Keratinocyte (primary cell): ENCODE results near the gene EYA4. TPM values are rescaled to one million over a fixed set of nuclear protein-coding genes. Genes with fewer than 3 reads are reported as not detected.

ENCODE experiments used
- DNase-seq: peaks from one replicate; pipeline ENCODE4 v3.0.0-alpha.2; 2011; ENCODE audit warnings: low read depth, missing footprints, low spot score
- FAIRE-seq: peaks from 2 replicates; lab custom pipeline; 2011; peaks lifted over from hg19 to GRCh38; lab: Jason Lieb, UNC
- H2AFZ ChIP-seq: 2 replicates; pipeline ENCODE4 v1.6.0; 2012; ENCODE audit warnings: low read length, control low read depth, inconsistent platforms; ENCODE audit not compliant: control insufficient read depth
- H3K27ac ChIP-seq: 2 replicates; pipeline ENCODE4 v1.5.1; 2011; ENCODE audit warnings: low read length; ENCODE audit not compliant: control insufficient read depth, insufficient read depth
- H3K27me3 ChIP-seq: 3 replicates; pipeline ENCODE4 v1.6.0; 2011; ENCODE audit warnings: low read length; ENCODE audit not compliant: control insufficient read depth, insufficient read depth; ENCODE audit errors: extremely low read depth
- H3K36me3 ChIP-seq, 2 experiments: 2 replicates in 1 of 2; 3 replicates in 1 of 2; pipeline ENCODE4 v1.5.1; 2011; ENCODE audit warnings: low read length in 2 of 2, mild to moderate bottlenecking in 1 of 2; ENCODE audit not compliant: control insufficient read depth in 2 of 2, insufficient read depth in 2 of 2; ENCODE audit errors: extremely low read depth in 1 of 2
- H3K4me1 ChIP-seq: 3 replicates; pipeline ENCODE4 v1.5.1; 2011; ENCODE audit warnings: low read length; ENCODE audit not compliant: control insufficient read depth, insufficient read depth; ENCODE audit errors: extremely low read depth
- H3K4me2 ChIP-seq: 3 replicates; pipeline ENCODE4 v1.6.0; 2011; ENCODE audit warnings: low read depth, low read length; ENCODE audit not compliant: control insufficient read depth, insufficient read depth; ENCODE audit errors: extremely low read depth
- H3K4me3 ChIP-seq, 3 experiments: fragments of 200-600 bp in 1 of 3; sonication (generic) in 1 of 3; 2 replicates in 2 of 3; 3 replicates in 1 of 3; pipeline ENCODE4 v1.5.1; 2011 to 2016; ENCODE audit warnings: low read length in 3 of 3, mild to moderate bottlenecking in 3 of 3, control low read depth in 2 of 3, inconsistent platforms in 1 of 3, low read depth in 1 of 3, mixed read lengths in 1 of 3, mixed run types in 1 of 3, moderate library complexity in 1 of 3; ENCODE audit not compliant: control insufficient read depth in 2 of 3, insufficient read depth in 2 of 3; ENCODE audit errors: extremely low read depth in 1 of 3
- H3K79me2 ChIP-seq: 2 replicates; pipeline ENCODE4 v1.6.0; 2012; ENCODE audit warnings: low read length; ENCODE audit not compliant: control insufficient read depth, insufficient read depth
- H3K9ac ChIP-seq: 3 replicates; pipeline ENCODE4 v1.6.0; 2011; ENCODE audit warnings: low read length; ENCODE audit not compliant: control insufficient read depth, insufficient read depth; ENCODE audit errors: extremely low read depth
- H3K9me1 ChIP-seq: 3 replicates; pipeline ENCODE4 v1.6.0; 2011; ENCODE audit warnings: low read length; ENCODE audit not compliant: control insufficient read depth, insufficient read depth; ENCODE audit errors: extremely low read depth
- H3K9me3 ChIP-seq: 2 replicates; pipeline ENCODE4 v1.5.1; 2012; ENCODE audit warnings: low read depth, low read length; ENCODE audit not compliant: control insufficient read depth
- H4K20me1 ChIP-seq: 3 replicates; pipeline ENCODE4 v1.6.0; 2011; ENCODE audit warnings: low read length; ENCODE audit not compliant: control insufficient read depth, insufficient read depth; ENCODE audit errors: extremely low read depth
- CTCF ChIP-seq, 3 experiments: IDR thresholded peaks in 1 of 3; conservative IDR thresholded peaks in 1 of 3; optimal IDR thresholded peaks in 1 of 3; 2 replicates in 2 of 3; 3 replicates in 1 of 3; pipeline versions ENCODE3 to v1.5.1; 2011; ENCODE audit warnings: low read length in 3 of 3, mild to moderate bottlenecking in 3 of 3, moderate library complexity in 2 of 3, control low read depth in 1 of 3, inconsistent platforms in 1 of 3; ENCODE audit not compliant: insufficient read depth in 2 of 3; ENCODE audit errors: extremely low read depth in 1 of 3
- EZH2 ChIP-seq: IDR thresholded peaks from one replicate; pipeline ENCODE4 v1.6.1; 2012; ENCODE audit warnings: inconsistent platforms, mild to moderate bottlenecking, low read length, moderate library complexity
- dilution Hi-C: fragments of 300-500 bp; cut with MboI; formaldehyde crosslinking; loops from one replicate; pipeline ENCODE4 v1.7.0; 2020; ENCODE audit warnings: low sequenced_read_pairs; ENCODE audit not compliant: extremely low pct_ligation_motif_present
- polyA plus RNA-seq, 5 experiments: library from polyadenylated mRNA; depleted of rRNA in 3 of 5; stranded (reverse) in 3 of 5; stranded (forward) in 1 of 5; unstranded in 1 of 5; fragments of >200 nt; gene quantifications; 1 replicate in 1 of 5; 2 replicates in 3 of 5; 3 replicates in 1 of 5; pipeline versions ENCODE4 v1.2.1 to v1.2.3, GENCODE V29; 2011 to 2012; ENCODE audit warnings: missing spikeins in 2 of 5, low read depth in 1 of 5, low replicate concordance in 1 of 5

Gene EYA4
- polyA plus RNA-seq, 1 donor (not counting 4 experiments of a cell fraction or from before 2014, with no cell fraction given), result 0.01 TPM

- FAIRE-seq, result no peak
- no peak overlapping the region for H3K27ac ChIP-seq
- H3K9me3 ChIP-seq, result no peaks in the 10 kb centered on the region
- no peak for TF ChIP-seq EZH2
- no peak for TF ChIP-seq CTCF (optimal IDR thresholded peaks at IDR 0.05 in 1 of 3, IDR thresholded peaks at IDR 0.05 in 1 of 3, conservative IDR thresholded peaks at IDR 0.05 in 1 of 3; ENCODE audit: extremely low read depth in 1 of 3, insufficient read depth in 2 of 3, low read length in 3 of 3)
- H2AFZ ChIP-seq, result no peak overlapping the region
- H3K4me1 ChIP-seq, result peaks cover 8% of the 10 kb centered on the region
- no peaks in the 10 kb centered on the region for H3K36me3 ChIP-seq
- DNase-seq, result no peak
- dilution Hi-C loops, result no loop called here
- H3K9me1 ChIP-seq, result no peaks in the 10 kb centered on the region
- no peak overlapping the region for H3K4me2 ChIP-seq
- no peaks in the 10 kb centered on the region for H3K79me2 ChIP-seq
- no peaks in the 10 kb centered on the region for H4K20me1 ChIP-seq
- H3K27me3 ChIP-seq, result peaks cover 44% of the 10 kb centered on the region
- H3K4me3 ChIP-seq, result no peak overlapping the region
- no peak overlapping the region for H3K9ac ChIP-seq
Measured at GRCh38 chr6:133245422-133245903, 4.3 kb downstream of the EYA4 start.

- H3K4me1 ChIP-seq, result peaks cover under 1% of the 10 kb centered on the region
- dilution Hi-C loops, result no loop called here
- no peak overlapping the region for H3K9ac ChIP-seq
- no peak overlapping the region for H3K4me3 ChIP-seq
- H3K79me2 ChIP-seq, result no peaks in the 10 kb centered on the region
- H3K4me2 ChIP-seq, result no peak overlapping the region
- H3K27me3 ChIP-seq, result peaks cover 22% of the 10 kb centered on the region
- H3K27ac ChIP-seq, result no peak overlapping the region
- H2AFZ ChIP-seq, result no peak overlapping the region
- FAIRE-seq (no peak), DNase-seq (no peak)
- H3K36me3 ChIP-seq, result no peaks in the 10 kb centered on the region
- H3K9me3 ChIP-seq, result no peaks in the 10 kb centered on the region
- no peaks in the 10 kb centered on the region for H4K20me1 ChIP-seq
- no peak for TF ChIP-seq EZH2
- TF ChIP-seq CTCF (optimal IDR thresholded peaks at IDR 0.05 in 1 of 3, IDR thresholded peaks at IDR 0.05 in 1 of 3, conservative IDR thresholded peaks at IDR 0.05 in 1 of 3; ENCODE audit: extremely low read depth in 1 of 3, insufficient read depth in 2 of 3, low read length in 3 of 3), result no peak
- H3K9me1 ChIP-seq, result no peaks in the 10 kb centered on the region
Measured at GRCh38 chr6:133247581-133247980, 6.4 kb downstream of the EYA4 start.
